Measurements from ENCODE around the gene PTHLH. TPM values are rescaled to one million over a fixed set of nuclear protein-coding genes. Genes with fewer than 3 reads are reported as not detected.

PTHLH gene
- total RNA-seq, 2 donors from 2014 or later, result not detected

GRCh38 chr12:27919671-27920235, 52.8 kb downstream of the PTHLH start:
- DNase-seq (ENCODE audit: low spot score in 2 of 2) (no peak), ATAC-seq (no peak)
- Mint-ChIP-seq H3K36me3 (no peaks in the 10 kb centered on the region), H3K9me3 (peaks cover 0 to 6% of the 10 kb centered on the region in 2 donors), H3K27ac (no peak overlapping the region)

DNA sequence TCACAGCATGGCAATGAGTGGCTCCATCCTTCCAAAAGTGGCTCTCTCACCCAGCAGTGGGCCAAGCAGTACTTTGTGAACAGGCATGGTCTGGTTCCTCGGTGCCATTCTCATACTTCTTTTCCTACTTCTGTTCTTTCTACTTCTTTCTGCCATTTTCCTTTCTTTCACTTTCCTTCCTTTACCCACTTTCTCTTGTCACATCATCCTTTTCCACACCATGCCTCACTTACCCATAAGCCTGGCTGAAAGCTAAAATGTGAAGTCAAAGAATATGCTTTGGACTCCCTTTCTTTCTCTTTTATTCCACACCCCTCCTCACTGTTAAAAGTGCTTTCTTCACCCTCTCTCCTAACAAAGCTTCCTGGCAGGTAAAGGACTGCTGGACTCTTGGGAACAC, 57.0 kb downstream of the PTHLH start:
- Mint-ChIP-seq H3K9me3 (peaks cover 4 to 10% of the 10 kb centered on the region in 2 donors), H3K36me3 (no peaks in the 10 kb centered on the region), H3K27ac (no peak overlapping the region)
- ATAC-seq (no peak), DNase-seq (ENCODE audit: low spot score in 2 of 2) (no peak)

DNA sequence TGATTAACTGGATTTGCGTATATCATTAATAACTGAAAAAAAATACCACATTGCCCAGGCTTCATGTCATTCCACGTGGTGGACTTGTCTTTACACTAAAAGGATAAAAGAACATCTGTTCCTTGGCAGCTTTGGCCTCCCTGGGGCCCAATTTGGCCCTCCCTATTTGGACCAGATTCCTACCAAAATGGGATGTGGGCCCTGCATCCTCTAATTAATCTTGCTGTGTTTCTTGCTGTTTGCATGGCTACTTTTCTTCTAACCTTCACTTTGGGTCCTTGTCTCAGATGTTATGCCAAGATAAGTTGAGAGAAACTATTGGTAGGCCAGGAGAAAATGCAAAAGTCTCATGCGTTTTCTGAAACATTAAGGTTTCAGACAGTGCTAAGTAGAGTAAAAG, 57.5 kb downstream of the PTHLH start:
- peaks cover 4 to 10% of the 10 kb centered on the region in 2 donors for H3K9me3 Mint-ChIP-seq
- no peak for DNase-seq (ENCODE audit: low spot score in 2 of 2)
- no peak overlapping the region for H3K27ac Mint-ChIP-seq
- ATAC-seq, result no peak
- no peaks in the 10 kb centered on the region for H3K36me3 Mint-ChIP-seq

- DNase-seq (ENCODE audit: low spot score in 2 of 2), result no peak
- ATAC-seq, result no peak
- peaks cover 4 to 10% of the 10 kb centered on the region in 2 donors for H3K9me3 Mint-ChIP-seq
- no peaks in the 10 kb centered on the region for H3K36me3 Mint-ChIP-seq
- no peak overlapping the region for H3K27ac Mint-ChIP-seq
These were observed 58.4 kb downstream of the PTHLH start for GRCh38 chr12:27913999-27914614.

GRCh38 chr12:27911397-27911796, 61.1 kb downstream of the PTHLH start:
- Mint-ChIP-seq H3K36me3 (no peaks in the 10 kb centered on the region), H3K27ac (no peak overlapping the region), H3K9me3 (peaks cover 4 to 10% of the 10 kb centered on the region in 2 donors)
- DNase-seq (ENCODE audit: low spot score in 2 of 2) (no peak), ATAC-seq (no peak)

Other genes with a start within 250 kb of the PTHLH start
- 10 to 100 TPM in 1 of 2 donors, 1 to 10 TPM in 1; 7.1 to 14.3 TPM for gene KLHL42, start 192.5 kb downstream of the PTHLH start, total RNA-seq
- gene MANSC4, start 192.5 kb downstream of the PTHLH start, total RNA-seq, result not detected
- gene CCDC91, start 217.7 kb upstream of the PTHLH start, total RNA-seq, result 10 to 100 TPM; 13.6 to 25.5 TPM

All from activated naive CD4-positive, alpha-beta T cell treated with anti-CD3 and anti-CD28 coated beads, Interleukin-2, amount 50 U/mL, for 72 hours (primary cell).